ENCODE measurements around the gene JUP.

DNA sequence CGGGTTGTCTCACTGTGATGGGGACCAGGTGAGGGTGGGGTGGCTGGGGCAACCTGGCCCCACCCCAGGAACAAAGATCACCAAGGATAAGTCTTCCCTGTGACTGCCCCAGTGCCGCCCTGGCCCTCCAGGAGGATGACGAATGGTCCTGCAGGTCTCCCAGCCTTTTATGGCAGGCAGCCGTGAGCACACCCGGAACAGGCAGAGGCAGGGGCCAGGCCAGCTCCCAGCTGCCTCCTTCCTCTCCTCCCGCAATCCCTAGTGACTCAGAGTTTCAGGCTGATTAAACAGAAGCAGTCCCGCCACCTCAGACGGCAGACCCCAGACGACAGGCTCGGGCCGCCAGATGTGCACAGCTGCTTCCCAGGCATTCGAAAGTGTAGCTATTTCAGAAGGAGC, 13.3 kb downstream of the JUP start:
- no peak for TF ChIP-seq CTCF (IDR thresholded peaks at IDR 0.05)
- no peak for TF ChIP-seq FOXJ3 (CRISPR knock-in tag; IDR thresholded peaks at IDR 0.05)
- no peak for TF ChIP-seq MXI1 (IDR thresholded peaks at IDR 0.05; ENCODE audit: low read depth, low read length)
- TF ChIP-seq ELF1 (IDR thresholded peaks at IDR 0.05) = peak; percentile 42; the same call in 1 of the 2 replicates
- no peak for TF ChIP-seq FOXM1 (IDR thresholded peaks at IDR 0.05; ENCODE audit: low read depth)
- TF ChIP-seq USF2 (IDR thresholded peaks at IDR 0.05; ENCODE audit: borderline replicate concordance, low read depth, low read length) = no peak
- no peak for TF ChIP-seq POLR2AphosphoS5 (IDR thresholded peaks at IDR 0.05; ENCODE audit: low read depth, low read length)
- TF ChIP-seq, protein P1, sequence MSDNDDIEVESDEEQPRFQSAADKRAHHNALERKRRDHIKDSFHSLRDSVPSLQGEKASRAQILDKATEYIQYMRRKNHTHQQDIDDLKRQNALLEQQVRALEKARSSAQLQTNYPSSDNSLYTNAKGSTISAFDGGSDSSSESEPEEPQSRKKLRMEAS (IDR thresholded peaks at IDR 0.05; ENCODE audit: low read depth) = no peak
- TF ChIP-seq SIN3A (IDR thresholded peaks at IDR 0.05; ENCODE audit: borderline replicate concordance, low read depth, low read length) = no peak
- TF ChIP-seq EP300 (IDR thresholded peaks at IDR 0.05; ENCODE audit: borderline replicate concordance in 1 of 2, low read depth in 1 of 2, low read length in 1 of 2) = no peak
- no peak for TF ChIP-seq RFX5 (IDR thresholded peaks at IDR 0.05; ENCODE audit: low read length)
- no peak for TF ChIP-seq NFIC (IDR thresholded peaks at IDR 0.05; ENCODE audit: borderline replicate concordance)
- TF ChIP-seq TCF12 (IDR thresholded peaks at IDR 0.05) = peak; percentile 54; the same call in 1 of the 2 replicates
